Stimulated activated CD4-positive, alpha-beta T cell treated with anti-CD3 and anti-CD28 coated beads, Interleukin-4, amount 100 ng/mL, for 24 hours (primary cell): Measurements from ENCODE around the gene HDGFL2.
A peak's percentile ranks its signal among the peaks of the same experiment; 100 is the strongest.

ENCODE experiments used
- DNase-seq: peaks from one replicate; pipeline ENCODE4 v3.0.0-alpha.2; 2020

The HDGFL2 gene

GRCh38 chr19:4445963-4446703, 26.0 kb upstream of the HDGFL2 start:
- no peak for DNase-seq

GRCh38 chr19:4446704-4447200, 25.3 kb upstream of the HDGFL2 start:
- no peak for DNase-seq

GRCh38 chr19:4447327-4448146, 24.6 kb upstream of the HDGFL2 start:
- DNase-seq = no peak

- no peak for DNase-seq
Observed at GRCh38 chr19:4448147-4448985, 23.7 kb upstream of the HDGFL2 start.

GRCh38 chr19:4449022-4449638, 23.0 kb upstream of the HDGFL2 start:
- no peak for DNase-seq

GRCh38 chr19:4449639-4450028, 22.5 kb upstream of the HDGFL2 start:
- DNase-seq = no peak

- no peak for DNase-seq
Observed at GRCh38 chr19:4452230-4452990, 19.7 kb upstream of the HDGFL2 start.

- DNase-seq = no peak
Observed at GRCh38 chr19:4453232-4454179, 18.6 kb upstream of the HDGFL2 start.

- no peak for DNase-seq
Observed at GRCh38 chr19:4454747-4455718, 17.1 kb upstream of the HDGFL2 start.

GRCh38 chr19:4455719-4456475, 16.2 kb upstream of the HDGFL2 start:
- DNase-seq = no peak

GRCh38 chr19:4456476-4456842, 15.6 kb upstream of the HDGFL2 start:
- DNase-seq = no peak

GRCh38 chr19:4456843-4457653, 15.0 kb upstream of the HDGFL2 start:
- peak; percentile 46 for DNase-seq

- peak; percentile 98 for DNase-seq
Observed at GRCh38 chr19:4457654-4458395, 14.3 kb upstream of the HDGFL2 start, which contains the start of gene UBXN6. TSS of gene UBXN6 (minus strand) at chr19:4457794. CDS start at chr19:4457697, 97 bp downstream.

- no peak for DNase-seq
Observed at GRCh38 chr19:4464815-4465581, 7.1 kb upstream of the HDGFL2 start.

- no peak for DNase-seq
Observed at GRCh38 chr19:4467835-4468234, 4.3 kb upstream of the HDGFL2 start.
